GM18502 (cell line): ENCODE results near the gene CIBAR2.

ENCODE experiments used
- ATAC-seq: cut with Tn5 transposase; IDR thresholded peaks from one replicate; pipeline ENCODE4 v1.9.1; 2021; ENCODE audit warnings: mild to moderate bottlenecking; ENCODE audit not compliant: unreplicated experiment, poor library complexity

The CIBAR2 gene

DNA sequence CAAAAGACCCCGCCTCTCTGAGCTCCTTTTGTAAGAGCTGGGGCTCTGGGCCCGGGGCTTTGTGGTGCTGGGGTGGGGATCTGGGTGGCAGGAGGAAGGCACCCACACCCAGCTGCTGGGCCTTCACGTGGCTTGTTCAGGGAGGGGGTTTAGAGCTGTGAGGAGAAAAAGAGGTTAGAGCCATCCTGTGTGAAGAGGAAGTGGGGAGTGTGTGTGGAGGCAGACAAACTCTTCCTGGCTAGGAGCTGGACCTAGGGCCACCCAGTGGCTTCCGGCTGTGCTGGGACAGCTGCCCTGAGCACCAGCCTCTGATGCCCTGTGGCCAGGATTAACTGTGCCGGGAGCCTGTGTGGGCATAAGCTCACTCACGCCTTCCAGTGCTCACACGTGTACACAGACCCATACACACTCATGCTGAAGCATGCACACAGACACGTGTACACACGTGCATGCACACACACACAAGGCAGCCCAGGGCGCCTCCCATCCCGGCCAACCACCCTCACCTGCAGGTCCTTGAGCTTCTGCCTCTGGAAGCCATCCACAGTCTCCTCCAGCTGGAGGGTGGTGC lies 7.4 kb downstream of the CIBAR2 start:
- ATAC-seq: no peak

DNA sequence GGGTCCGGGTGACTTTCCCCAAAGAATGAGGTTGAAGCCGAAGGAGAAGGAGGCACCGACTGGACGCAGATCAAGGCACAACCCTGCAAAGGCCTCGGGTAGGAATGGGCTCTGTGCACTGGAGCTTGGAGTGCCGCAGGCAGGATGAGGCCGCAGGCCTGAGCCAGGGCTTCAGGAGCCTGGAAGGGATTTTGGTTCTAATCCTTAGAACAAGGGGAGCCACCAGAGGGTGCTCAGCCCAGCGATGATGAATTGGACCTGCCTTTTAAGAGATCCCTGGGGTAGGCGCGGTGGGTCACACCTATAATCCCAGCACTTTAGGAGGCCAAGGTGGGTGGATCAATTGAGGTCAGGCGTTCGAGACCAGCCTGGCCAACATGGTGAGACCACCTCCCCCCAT lies 8.1 kb downstream of the CIBAR2 start:
- ATAC-seq: no peak

DNA sequence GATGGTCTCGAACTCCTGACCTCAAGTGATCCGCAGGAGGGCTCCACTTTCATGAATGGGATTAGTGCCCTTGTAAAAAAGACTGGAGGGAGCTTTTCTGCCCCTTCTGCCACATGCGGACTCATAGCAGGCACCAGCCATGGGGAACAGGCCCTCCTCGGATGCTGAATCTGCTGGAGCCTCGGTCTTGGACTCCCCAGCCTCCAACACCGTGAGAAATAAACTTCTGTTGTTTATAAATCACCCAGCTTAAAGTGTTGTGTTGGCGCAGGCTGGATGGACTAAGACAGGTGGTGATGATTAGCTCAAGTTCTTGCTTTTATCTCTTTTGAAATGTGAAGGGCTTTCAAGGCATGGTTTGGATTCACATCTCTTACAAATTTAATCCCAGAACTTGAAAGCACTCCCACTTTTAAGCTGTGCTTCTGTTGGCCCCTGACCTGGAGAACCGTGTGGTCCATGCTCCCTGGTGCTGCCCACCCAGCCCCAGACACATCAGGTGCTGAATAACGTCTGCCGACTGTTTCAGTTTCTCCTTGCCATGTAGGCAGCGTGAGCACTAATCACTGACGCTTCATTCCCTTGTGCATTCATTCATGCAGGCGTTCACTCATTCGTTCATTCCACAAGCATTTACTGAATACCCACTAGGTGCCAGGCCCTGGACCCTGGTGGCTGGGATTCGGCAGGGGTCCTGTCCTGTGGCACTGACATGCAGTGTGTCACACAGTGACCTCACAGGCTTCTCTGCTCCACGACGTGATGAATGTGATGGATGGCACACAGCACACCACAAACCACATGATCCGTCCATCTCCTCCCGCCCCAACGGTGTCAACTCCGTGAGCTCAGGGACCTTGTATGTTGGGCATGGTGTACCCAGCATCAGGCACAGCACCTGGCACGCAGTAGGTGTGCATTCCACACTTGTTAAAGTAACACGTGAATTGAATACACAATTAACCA lies 8.9 kb downstream of the CIBAR2 start:
- no peak for ATAC-seq

DNA sequence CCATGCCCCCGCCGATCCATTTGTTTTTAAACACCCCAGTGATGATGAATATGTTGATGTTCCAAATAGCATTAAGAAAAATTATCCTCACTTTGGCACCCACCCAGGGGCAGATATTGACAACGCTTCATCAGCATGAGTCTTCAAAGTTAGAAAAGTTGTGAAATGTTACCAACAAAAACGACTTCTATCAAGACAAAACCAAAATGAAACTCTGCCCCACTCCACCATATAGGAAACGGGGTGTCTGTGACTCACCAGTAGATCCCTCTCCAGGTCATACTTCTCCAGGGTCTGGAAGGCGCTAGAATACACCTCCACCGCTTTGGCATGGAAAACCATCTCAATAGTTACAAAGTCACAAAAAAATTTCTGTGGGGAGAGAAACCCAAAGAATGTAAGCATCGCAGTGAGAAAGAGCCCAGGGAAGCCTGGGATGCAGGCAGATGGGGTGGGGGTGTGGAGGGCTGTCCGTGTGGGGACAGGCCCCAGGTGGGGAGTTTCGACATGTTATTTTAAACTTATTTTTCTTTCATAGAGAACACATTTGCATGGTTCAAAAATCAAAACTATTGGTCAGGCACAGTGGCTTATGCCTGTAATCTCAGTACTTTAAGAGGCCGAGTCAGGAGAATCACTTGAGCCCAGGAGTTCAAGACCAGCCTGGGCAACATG lies 10.2 kb downstream of the CIBAR2 start:
- ATAC-seq: no peak

DNA sequence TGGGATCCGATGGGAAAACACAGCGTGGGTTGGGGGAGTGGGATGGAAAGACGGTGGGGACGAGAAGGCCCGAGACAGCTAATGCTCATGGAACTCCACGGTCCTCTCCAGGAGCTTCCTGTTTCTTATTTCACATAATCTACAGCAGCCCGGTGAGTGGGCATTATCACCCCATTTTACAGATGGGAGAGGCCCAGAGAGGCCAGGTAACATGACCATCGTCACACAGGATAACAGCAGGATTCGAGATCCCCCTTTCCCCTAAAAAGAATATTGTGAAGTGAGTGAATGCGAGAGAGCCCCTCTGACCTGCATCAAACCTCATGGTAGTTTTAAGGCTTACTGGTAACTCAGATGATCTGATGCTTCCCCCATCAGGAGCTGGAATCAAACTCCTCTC lies 12.0 kb downstream of the CIBAR2 start:
- ATAC-seq: no peak

DNA sequence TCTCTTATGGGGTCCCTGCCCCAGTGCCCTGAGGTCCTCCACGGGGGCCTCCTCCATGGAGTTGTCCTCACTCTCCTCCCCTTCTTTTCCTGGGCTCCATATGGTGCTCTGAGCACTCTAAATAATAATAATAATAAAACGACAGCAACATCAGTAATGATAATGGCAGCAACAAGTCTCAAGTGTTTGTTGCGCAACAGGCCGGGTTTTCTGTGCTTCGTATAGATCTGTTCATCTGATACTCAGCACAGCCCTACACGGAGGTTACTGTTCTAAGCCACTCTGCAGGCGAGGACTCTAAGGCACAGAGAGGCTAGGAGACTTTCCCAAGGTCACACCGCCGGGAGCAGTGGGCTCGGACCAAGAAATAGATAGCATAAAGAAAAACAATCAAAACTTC lies 13.7 kb downstream of the CIBAR2 start:
- ATAC-seq: no peak

DNA sequence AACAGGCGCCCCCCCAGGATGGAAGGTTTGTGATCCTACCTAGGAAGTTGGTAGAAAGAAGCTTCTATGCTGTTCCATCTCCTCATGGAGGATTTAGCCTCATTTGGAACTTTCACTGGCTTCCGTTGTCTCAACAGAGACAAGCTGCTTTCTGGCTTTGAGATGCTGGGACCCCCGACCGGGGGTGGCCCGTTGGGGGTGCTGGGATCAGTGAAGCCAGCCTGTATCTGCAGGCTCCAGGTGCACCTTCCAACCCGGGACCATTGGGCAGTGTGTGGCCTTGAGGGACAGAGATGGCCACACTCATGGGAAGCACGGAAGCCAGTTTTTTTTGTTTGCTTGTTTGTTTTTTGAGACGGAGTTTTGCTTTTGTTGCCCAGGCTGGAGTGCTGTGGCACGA lies 15.4 kb downstream of the CIBAR2 start:
- no peak for ATAC-seq

DNA sequence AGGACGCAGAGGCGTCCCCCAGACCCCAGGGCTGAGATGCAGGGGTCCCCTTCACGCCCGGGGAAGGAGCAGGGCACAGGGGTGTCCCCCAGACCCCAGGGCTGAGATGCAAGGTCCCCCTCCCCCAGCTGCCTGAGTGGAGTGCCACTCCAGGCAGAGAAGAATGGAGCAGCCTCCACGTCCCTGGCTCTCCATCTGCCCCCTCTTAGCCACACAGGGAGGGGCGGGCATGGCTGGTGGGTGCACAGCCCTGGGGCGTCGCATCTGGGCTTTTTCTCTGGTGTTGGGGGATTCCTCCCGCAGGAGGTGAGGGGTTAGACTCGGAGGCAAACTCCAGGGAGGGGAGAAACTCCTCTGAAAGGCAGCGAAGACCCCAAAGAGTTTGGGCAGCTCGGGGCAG lies 17.5 kb downstream of the CIBAR2 start:
- ATAC-seq: no peak

DNA sequence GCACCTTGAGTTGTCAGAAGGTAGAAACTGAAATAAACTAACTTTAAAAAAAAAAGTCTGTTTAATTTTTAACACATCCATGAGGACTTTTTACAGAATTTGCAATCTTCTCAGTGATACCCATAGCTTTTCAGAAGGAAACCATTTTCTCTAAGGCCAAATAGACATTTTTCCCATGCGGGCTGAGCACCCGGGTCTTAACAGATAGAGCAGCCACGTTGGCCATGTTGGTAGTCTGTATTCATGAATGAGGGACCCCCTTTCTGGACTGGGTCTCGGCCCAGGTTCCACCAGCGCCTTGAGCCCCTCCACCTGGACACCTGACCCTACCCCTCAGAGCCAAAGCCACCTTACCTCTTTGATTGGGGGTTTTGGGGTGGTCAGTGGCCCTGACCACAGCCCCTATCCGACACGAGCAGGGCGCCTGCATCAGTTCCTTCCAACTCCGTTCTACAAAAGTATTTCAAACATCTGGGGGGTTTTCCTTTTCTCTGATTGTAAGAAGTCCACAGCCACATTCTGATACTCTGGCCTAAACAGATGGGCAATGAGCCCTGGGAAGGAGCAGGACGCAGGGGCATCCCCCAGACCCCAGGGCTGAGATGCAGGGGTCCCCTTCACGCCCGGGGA lies 18.0 kb downstream of the CIBAR2 start:
- ATAC-seq: no peak

DNA sequence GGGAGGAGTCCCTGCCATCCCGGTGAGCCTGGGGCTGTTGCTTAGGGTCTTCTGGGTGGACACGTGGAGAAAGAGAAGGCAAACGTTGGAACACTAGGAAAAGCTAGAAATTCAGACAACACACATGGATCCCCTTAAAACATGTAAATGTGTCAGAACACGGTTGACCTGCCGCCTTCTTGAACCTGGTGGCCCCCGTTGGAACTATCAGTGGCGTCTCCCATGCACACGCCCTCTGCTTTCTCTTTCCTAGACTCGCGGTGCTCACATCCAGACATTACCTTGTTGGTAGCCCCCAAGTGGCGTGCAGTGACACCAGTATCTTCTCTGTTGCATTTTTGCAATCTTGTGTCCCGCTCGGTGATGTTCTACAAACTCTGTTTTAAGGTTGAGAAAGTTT lies 18.6 kb downstream of the CIBAR2 start:
- ATAC-seq: no peak

DNA sequence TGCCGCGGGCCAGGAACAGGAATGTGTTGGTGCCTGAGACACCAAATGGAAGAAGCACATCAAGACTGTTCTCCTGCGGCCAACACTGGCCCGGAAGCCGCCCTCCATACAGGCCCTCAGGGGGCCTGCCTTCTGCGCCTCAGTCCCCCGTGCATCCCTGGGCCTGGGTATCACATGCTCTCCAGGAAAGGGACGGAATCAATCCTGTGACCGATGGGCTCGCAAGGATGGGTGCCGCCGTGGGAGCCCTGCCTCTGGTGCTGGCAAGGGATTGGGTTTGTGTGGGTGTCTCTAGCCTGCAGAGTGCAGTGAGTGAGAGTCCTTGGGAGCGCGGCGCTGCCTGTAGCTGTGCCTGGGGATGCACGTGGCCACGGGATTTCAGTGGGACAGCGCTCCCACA lies 19.4 kb downstream of the CIBAR2 start:
- no peak for ATAC-seq

DNA sequence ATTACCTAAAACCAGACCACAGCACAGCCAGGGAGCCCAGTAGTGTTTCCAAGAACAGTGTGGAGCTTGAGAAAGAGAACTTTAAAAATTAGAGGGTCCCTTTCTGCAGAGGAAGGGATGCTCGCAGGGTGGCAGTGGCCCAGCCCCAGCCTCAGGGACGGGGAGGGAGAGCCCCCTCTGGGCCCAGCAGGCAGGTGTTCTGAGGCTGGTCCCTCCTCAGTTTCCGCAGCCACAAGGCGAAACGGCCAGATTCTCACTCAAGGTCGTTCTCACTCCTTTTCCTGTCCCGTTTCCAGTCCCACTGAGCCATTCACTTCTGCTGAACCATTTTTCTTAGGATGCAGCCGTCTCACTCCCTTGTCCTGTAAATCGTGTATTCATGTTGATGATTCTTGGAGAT lies 20.0 kb downstream of the CIBAR2 start:
- no peak for ATAC-seq

DNA sequence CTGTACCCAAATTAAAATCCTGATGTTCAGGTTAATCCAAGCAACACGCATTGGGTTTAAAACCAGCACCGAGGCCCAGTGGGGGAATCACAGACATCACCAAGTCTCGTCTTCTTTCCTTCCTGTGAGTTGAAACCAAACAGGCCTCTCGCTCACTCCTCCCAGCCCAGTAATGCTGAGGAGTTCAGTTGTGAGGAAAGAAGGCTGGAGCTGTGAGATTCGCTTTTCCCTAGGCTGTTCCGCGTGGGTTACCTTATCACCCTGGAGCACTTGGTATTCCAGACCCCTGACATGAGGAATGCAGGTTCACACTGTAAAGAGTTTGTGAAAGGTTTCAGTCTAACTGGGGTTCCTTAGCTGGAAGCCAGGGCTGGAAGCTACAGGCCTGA lies 20.8 kb downstream of the CIBAR2 start:
- ATAC-seq: no peak

DNA sequence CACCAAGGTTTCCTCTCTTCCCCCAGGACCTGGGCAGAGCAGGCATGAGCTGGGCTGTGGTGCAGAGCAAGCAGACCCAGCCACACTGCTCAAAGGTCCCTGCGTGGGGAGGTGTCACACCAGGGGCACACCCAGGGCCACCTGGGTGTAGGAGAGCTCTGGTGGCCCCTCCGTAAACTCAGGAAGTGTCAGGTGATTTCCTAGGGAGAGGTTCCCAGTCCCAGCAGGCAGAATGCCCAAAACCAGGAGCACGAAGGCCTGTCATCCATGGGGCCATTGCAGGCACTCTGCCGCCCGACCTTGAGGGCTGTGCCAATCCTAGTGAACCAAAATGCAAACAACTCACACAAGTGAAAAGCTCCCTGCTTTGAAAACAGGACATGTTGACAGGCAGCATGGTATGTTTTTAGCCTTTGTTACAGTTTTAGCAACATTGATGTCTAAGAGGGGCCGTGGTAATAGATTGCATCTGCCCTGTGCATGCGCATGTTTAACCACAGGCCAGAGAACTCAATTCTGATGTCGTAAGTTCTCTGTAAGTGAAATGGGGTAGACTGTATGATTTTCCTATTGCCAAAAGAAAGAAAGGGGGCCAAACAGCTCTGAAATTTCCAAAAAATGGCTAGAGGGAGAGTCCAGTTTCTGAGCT lies 21.3 kb downstream of the CIBAR2 start:
- no peak for ATAC-seq

DNA sequence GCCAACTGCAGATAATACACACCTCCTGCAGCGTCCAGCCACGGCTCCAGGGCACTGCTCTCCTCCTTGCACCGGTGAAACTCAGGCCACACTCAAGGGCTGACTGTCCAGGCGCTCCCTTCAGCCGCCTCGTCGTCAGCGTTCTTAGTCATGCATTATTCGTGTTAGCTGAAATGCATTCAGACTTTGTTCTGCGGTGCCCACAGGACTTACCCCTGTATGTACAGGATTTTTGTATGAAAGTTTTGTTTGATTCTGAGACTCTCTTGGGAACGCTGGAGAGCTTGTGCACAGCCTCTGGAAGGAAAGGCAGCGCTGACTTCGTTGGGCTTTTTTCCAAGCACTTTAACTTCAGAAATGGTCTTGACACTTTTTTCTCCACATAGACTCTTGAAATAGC lies 22.1 kb downstream of the CIBAR2 start:
- no peak for ATAC-seq

DNA sequence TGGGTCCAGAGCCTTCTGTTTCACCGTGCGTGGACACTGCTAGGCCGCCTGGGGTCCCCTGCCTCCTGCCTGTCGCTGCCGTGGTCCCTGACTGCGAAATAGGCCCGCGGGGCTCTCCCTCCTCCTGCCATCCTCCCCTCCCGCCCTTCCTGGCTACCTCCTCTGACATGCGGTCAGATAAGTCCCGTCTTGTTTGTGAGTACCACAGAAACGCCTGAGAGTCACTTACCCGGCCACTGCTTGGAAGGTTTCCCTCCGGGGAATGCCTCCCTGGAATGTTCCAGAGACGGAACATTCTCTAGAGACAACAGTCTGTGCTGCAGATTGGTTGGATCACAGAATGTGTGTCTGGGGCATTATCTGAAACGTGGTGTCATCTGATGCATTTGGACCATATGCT lies 22.7 kb downstream of the CIBAR2 start:
- no peak for ATAC-seq

DNA sequence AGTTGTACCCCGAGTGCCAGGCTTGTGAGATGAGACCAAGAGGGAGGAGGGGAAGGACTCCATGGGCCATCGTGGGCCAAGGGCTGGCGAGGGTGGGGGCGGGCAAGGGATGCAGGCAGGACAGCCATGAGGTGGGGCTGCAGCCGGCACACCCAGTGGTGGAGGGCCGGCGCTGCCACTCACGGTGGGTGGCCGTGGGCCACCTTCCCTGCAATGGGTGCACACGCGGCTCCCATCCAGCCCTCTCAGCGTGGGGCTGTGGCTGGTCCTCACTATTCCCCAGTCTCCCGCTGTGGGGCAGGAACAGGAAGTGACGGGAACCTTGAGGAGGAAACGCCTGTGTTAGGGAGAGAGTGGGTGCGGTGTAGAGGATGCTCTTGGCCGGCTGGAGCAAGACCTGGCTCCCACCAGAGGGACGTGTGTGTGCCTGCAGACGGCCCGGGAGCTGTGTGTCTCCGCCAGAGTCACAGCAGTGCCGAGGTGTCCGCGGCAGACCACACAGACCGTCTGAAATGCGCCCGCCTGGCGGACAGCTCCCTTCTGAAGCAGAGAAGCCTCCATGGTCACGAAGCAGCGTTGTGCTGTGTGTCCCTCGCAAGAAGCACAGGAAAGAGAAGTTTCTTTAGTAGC lies 23.6 kb downstream of the CIBAR2 start:
- no peak for ATAC-seq

DNA sequence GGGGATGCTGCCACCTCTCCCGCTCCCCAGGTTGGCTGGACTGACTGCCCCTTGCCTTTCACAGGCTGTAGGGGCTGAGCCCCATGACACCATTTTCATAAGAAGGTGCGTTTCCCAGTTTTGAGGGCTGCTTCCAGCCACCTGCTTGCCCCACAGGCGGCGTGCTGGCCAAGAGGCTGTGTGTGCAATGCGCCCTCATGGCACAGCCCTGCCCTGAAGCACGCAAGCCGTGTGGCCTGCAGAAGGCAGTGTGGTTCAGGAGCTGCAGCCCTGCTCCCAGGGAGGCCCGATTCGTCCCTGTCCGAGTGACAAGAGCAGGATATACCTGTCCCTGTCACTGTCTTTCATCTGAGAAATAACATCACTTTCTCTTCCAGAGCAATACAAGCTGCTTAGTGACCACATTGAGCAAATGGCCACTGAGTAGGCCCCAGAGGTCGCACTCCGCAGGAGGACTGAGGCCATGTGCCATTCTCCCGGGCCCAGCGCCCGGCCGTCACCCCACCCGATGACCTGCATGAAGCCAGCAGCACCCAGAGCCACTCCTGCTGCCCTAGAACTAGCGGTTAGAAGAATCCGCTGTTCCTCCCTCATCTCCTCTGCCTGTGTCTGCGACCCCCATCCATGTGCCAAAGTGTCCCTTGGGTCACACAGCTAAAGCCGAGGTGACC lies 24.2 kb downstream of the CIBAR2 start:
- no peak for ATAC-seq
